ENCODE measurements around the gene FBXL5. TPM values are rescaled to one million over a fixed set of nuclear protein-coding genes. Genes with fewer than 3 reads are reported as not detected.

Gene FBXL5
- total and polyA plus RNA-seq, 9 of the 15 experiments (the other 6 are each of a cell fraction or from before 2014, with no cell fraction given), result 6.0 to 35.2 (median 22.1) TPM

- Histone ChIP-seq H3K4me1 (replicated peaks in 1 of 2; ENCODE audit: control insufficient read depth in 2 of 2, insufficient read depth in 2 of 2, low read length in 2 of 2) (no peaks in the 10 kb centered on the region), H3K4me3 (no peak overlapping the region), H4K20me1 (replicated peaks; ENCODE audit: control insufficient read depth, insufficient read depth, low read length) (no peaks in the 10 kb centered on the region), H3K27ac (ENCODE audit: extremely low read depth, low read depth, low read length) (no peak overlapping the region), H3K4me2 (ENCODE audit: insufficient read depth, low read length) (no peak overlapping the region), H3K79me2 (ENCODE audit: control insufficient read depth, insufficient read depth, low read length) (no peaks in the 10 kb centered on the region), H3K9me3 (replicated peaks; ENCODE audit: control insufficient read depth, insufficient read depth, low read depth, low read length) (no peaks in the 10 kb centered on the region; the same call in 1 of the 2 replicates), H3K9me1 (ENCODE audit: control insufficient read depth, insufficient read depth, low read length) (no peaks in the 10 kb centered on the region), H3K9ac (ENCODE audit: insufficient read depth in 1 of 2, low read depth in 2 of 2, low read length in 2 of 2) (no peak overlapping the region), H3K27me3 (ENCODE audit: control insufficient read depth in 2 of 2, insufficient read depth in 2 of 2, low read length in 2 of 2) (peaks cover 8 to 9% of the 10 kb centered on the region in 2 experiments; a peak in 3 of 5 replicates), H3K36me3 (ENCODE audit: control insufficient read depth, insufficient read depth, low read length) (peaks cover 16% of the 10 kb centered on the region; the same call in 2 of the 3 replicates), H2AFZ (ENCODE audit: low read depth, low read length) (no peak overlapping the region)
- peak; percentile 25; the same call in 1 of the 3 replicates for ATAC-seq
- 13% methylated on average over 3 of the region's 3 CpGs for WGBS (ENCODE audit: insufficient coverage, low coverage, missing lambda C conversion rate)
- no TSS peak for BruUV-seq (replicated peaks)
- POLR2A ChIA-PET, result no interaction called here
- TF ChIP-seq KDM1A (IDR thresholded peaks at IDR 0.05) (0 out of 4 replicates have a peak, but pooled peaks of 1 of the 2 experiments have one; percentile 24), YBX1 (IDR thresholded peaks at IDR 0.05) (no peak), TRIM28 (IDR thresholded peaks at IDR 0.05) (no peak)
- FAIRE-seq, result no peak
- in situ Hi-C loops (cut with MboI) (no loop called here), intact Hi-C loops (cut with micrococcal nuclease) (no loop called here)
- CTCF ChIA-PET (ENCODE audit: low intra/inter-chr PET ratio), result no interaction called here
- DNase-seq (ENCODE audit: extremely low read depth in 1 of 4, low spot score in 3 of 4), result no peak
Measured at GRCh38 chr4:15691346-15692135, 36.4 kb upstream of the FBXL5 start.

GRCh38 chr4:15690020-15690809, 35.1 kb upstream of the FBXL5 start:
- H3K9me3 ChIP-seq (replicated peaks; ENCODE audit: control insufficient read depth, insufficient read depth, low read depth, low read length), result no peaks in the 10 kb centered on the region; the same call in 1 of the 2 replicates
- TF ChIP-seq CEBPB (tag; IDR thresholded peaks at IDR 0.05), result peak; percentile 78
- TF ChIP-seq RB1 (IDR thresholded peaks at IDR 0.05; ENCODE audit: low read depth), result no peak
- TF ChIP-seq CEBPG (CRISPR knock-in tag; IDR thresholded peaks at IDR 0.05), result no peak
- TF ChIP-seq CEBPG (tag; conservative IDR thresholded peaks at IDR 0.05 in 1 of 2, IDR thresholded peaks at IDR 0.05 in 1 of 2), result peak; percentile 17 to 54; a peak in 2 of 4 replicates
- ATAC-seq (peak; percentile 45), FAIRE-seq (no peak), DNase-seq (ENCODE audit: extremely low read depth in 1 of 4, low spot score in 3 of 4) (no peak)
- ChIA-PET CTCF (ENCODE audit: low intra/inter-chr PET ratio) (no interaction called here), POLR2A (no interaction called here)
- 0 out of 3 replicates have a peak, but pooled peaks cover 2% of the 10 kb centered on the region for H3K79me2 ChIP-seq (ENCODE audit: control insufficient read depth, insufficient read depth, low read length)
- H3K36me3 ChIP-seq (ENCODE audit: control insufficient read depth, insufficient read depth, low read length), result peaks cover 30% of the 10 kb centered on the region; the same call in 2 of the 3 replicates
- no peak overlapping the region for H2AFZ ChIP-seq (ENCODE audit: low read depth, low read length)
- WGBS (ENCODE audit: insufficient coverage, low coverage, missing lambda C conversion rate), result 43% methylated on average over 7 of the region's 7 CpGs
- no peaks in the 10 kb centered on the region for H3K9me1 ChIP-seq (ENCODE audit: control insufficient read depth, insufficient read depth, low read length)
- in situ Hi-C loops (cut with MboI), result no loop called here
- no peak overlapping the region for H3K9ac ChIP-seq (ENCODE audit: insufficient read depth in 1 of 2, low read depth in 2 of 2, low read length in 2 of 2)
- H3K4me2 ChIP-seq (ENCODE audit: insufficient read depth, low read length), result no peak overlapping the region
- H3K4me1 ChIP-seq (replicated peaks in 1 of 2; ENCODE audit: control insufficient read depth in 2 of 2, insufficient read depth in 2 of 2, low read length in 2 of 2), result no peaks in the 10 kb centered on the region
- intact Hi-C loops (cut with micrococcal nuclease), result no loop called here
- no peak overlapping the region for H3K4me3 ChIP-seq
- no peaks in the 10 kb centered on the region for H4K20me1 ChIP-seq (replicated peaks; ENCODE audit: control insufficient read depth, insufficient read depth, low read length)
- BruUV-seq (replicated peaks), result no TSS peak
- no peak overlapping the region for H3K27ac ChIP-seq (ENCODE audit: extremely low read depth, low read depth, low read length)
- H3K27me3 ChIP-seq (ENCODE audit: control insufficient read depth in 2 of 2, insufficient read depth in 2 of 2, low read length in 2 of 2), result peaks cover under 1 to 1% of the 10 kb centered on the region in 2 experiments; a peak in 3 of 5 replicates
